ENCODE measurements around the gene SLC22A14. TPM values are rescaled to one million over a fixed set of nuclear protein-coding genes. Genes with fewer than 3 reads are reported as not detected.

SLC22A14 gene
- total and polyA plus RNA-seq, 12 donors, result 0.06 to 0.37 (median 0.23) TPM; not detected in 8

- H3K4me3 ChIP-seq, result no peak overlapping the region
- H3K9me3 ChIP-seq, result peaks cover 0 to 5% (median 0%) of the 10 kb centered on the region in 11 donors
- H3K27ac ChIP-seq, result no peak overlapping the region
- H3K4me1 ChIP-seq, result peaks cover 0 to 22% (median 9%) of the 10 kb centered on the region in 9 donors
- 87 to 89% methylated on average over 3 of the region's 3 CpGs for WGBS, 2 donors
- intact Hi-C loops (cut with DNase I), result loop anchor here in 5 of 10 donors (10.0 kb wide), 3 partner anchors 209 to 311 kb away; partner anchors contain the start of genes ACAA1 (in 2 of the 5) and MYD88 (in 2 of the 5)
- no peaks in the 10 kb centered on the region for H3K36me3 ChIP-seq
- TF ChIP-seq, protein P1, sequence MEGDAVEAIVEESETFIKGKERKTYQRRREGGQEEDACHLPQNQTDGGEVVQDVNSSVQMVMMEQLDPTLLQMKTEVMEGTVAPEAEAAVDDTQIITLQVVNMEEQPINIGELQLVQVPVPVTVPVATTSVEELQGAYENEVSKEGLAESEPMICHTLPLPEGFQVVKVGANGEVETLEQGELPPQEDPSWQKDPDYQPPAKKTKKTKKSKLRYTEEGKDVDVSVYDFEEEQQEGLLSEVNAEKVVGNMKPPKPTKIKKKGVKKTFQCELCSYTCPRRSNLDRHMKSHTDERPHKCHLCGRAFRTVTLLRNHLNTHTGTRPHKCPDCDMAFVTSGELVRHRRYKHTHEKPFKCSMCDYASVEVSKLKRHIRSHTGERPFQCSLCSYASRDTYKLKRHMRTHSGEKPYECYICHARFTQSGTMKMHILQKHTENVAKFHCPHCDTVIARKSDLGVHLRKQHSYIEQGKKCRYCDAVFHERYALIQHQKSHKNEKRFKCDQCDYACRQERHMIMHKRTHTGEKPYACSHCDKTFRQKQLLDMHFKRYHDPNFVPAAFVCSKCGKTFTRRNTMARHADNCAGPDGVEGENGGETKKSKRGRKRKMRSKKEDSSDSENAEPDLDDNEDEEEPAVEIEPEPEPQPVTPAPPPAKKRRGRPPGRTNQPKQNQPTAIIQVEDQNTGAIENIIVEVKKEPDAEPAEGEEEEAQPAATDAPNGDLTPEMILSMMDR (IDR thresholded peaks at IDR 0.05), result no peak
- H3K27me3 ChIP-seq, result no peaks in the 10 kb centered on the region
- ATAC-seq (no peak), DNase-seq (no peak)
Measured at GRCh38 chr3:38343797-38344594, 61.9 kb downstream of the SLC22A14 start.

GRCh38 chr3:38345879-38346586, 63.9 kb downstream of the SLC22A14 start:
- Histone ChIP-seq H3K4me3 (peak overlapping the region in 8 of 10 donors; percentile 70 to 87 (median 83)), H3K9me3 (peaks cover 0 to 4% (median 0%) of the 10 kb centered on the region in 11 donors), H3K36me3 (no peaks in the 10 kb centered on the region), H3K27me3 (no peaks in the 10 kb centered on the region), H3K27ac (peak overlapping the region in 1 of 10 donors; percentile 75), H3K4me1 (peaks cover 0 to 22% (median 9%) of the 10 kb centered on the region in 9 donors)
- TF ChIP-seq, protein P1 (IDR thresholded peaks at IDR 0.05), result no peak
- intact Hi-C loops (cut with DNase I), result loop anchor here (2.0 to 10.0 kb wide), 8 partner anchors 131 to 309 kb away; partner anchors contain the start of genes ACAA1 (in 2 of the 10) and MYD88 (in 2 of the 10)
- DNase-seq (no peak), ATAC-seq (peak in 7 of 8 donors; percentile 2 to 47 (median 33))
- WGBS, 2 donors, result 42 to 49% methylated on average over 9 to 10 of the region's 10 CpGs

DNA sequence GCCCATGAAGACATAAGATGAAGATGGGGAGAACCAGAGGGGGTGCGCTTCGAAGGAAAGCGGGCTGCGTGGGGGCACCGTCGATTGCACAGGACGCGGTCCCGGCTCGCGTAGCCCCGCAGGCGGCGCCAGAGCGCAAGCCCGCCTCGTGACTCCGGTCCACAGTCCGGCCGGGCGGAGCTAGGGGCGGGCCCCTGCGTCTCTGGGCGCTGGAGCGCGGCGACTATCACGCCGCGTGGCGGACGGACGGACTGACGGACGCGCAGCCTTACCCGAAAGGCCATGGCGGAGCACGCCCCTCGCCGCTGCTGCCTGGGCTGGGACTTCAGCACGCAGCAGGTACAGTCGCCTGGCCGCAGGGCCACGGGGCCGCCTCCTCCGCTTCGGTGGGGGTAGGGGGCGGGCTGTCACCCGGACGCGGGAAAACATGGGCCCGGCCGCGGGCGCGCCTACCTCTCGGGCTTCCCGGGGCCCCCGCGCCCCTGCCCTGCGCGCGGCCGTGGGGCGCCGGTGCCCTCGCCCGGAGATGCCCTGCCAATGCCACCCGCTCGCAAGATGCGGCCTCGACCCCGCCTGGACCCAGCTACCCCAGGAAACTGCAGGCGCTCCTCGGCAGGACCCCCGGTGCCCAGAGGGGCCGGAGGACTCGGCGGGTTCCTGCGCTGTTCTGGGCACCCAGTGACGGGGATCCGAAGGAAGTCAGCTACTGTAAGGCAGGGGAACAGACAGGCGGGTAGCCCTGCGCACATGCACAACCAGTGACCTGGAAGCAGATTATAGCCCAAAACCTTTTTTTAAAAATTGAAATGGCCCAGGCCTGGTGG, 64.7 kb downstream of the SLC22A14 start, which contains the start of gene XYLB:
TSS of gene XYLB (plus strand) at position 199 of the 824 bp plus-strand sequence. CDS start at position 283, 84 bp downstream.
- Histone ChIP-seq H3K9me3 (peaks cover 0 to 4% (median 0%) of the 10 kb centered on the region in 11 donors), H3K27me3 (no peaks in the 10 kb centered on the region), H3K27ac (peak within 1 kb of the TSS in 6 of 10 donors; percentile 29 to 75 (median 48)), H3K36me3 (no peaks in the 10 kb centered on the region), H3K4me3 (peak within 1 kb of the TSS; percentile 27 to 87 (median 82)), H3K4me1 (peaks cover 0 to 22% (median 9%) of the 10 kb centered on the region in 9 donors)
- intact Hi-C loops (cut with DNase I), result loop anchor here (2.0 to 10.0 kb wide), 8 partner anchors 131 to 308 kb away; partner anchors contain the start of genes ACAA1 (in 2 of the 10) and MYD88 (in 2 of the 10)
- DNase-seq (peak; percentile 79 to 89), ATAC-seq (peak; percentile 96 to 100 (median 99))
- TF ChIP-seq, protein P1 (IDR thresholded peaks at IDR 0.05), result peak; percentile 68 to 95 (median 87)
- WGBS, 2 donors, result 2 to 3% methylated on average over 65 to 85 of the region's 85 CpGs

All from heart right ventricle (tissue), 16 donors.